ENCODE measurements around the gene RIMBP3C.
"Not testable (repeated sequence)": the region's sequence is repeated elsewhere in the genome, so short reads cannot be mapped to it uniquely, and the experiment has no call there.

DNA sequence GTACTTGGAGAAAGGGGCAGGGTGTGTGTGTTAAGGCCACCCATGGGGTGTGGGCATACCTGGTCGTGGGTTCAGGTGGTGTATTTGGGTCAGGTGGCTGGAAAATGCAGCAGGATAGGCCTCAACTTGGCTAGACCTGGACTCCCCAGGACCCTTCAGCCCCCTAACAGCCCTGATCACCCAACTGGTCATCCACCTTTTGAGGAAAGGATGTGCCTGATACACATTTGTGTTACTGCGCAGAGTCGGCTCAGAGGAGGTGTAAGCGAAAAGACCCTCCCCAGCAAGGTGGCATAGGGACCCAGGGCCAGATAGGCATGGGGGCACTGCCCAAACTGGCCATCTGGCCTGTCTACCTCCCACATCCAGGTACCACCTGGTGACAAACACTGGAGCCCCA, at the start of gene RIMBP3C:
- TF ChIP-seq CTCF (IDR thresholded peaks at IDR 0.05 in 4 of 5, conservative IDR thresholded peaks at IDR 0.05 in 1 of 5); POLR2A (IDR thresholded peaks at IDR 0.05): not testable (repeated sequence)

Data from gastrocnemius medialis (tissue), 4 donors.